Nephron (organoid): ENCODE measurements around the gene BTK.
A peak's percentile ranks its signal among the peaks of the same experiment; 100 is the strongest.

ENCODE experiments used
- H3K27ac Mint-ChIP-seq, 3 experiments: 2 replicates each; pipeline ENCODE4 v1.8.0; 2020; ENCODE audit warnings: mixed read lengths in 3 of 3, mild to moderate bottlenecking in 2 of 3, moderate library complexity in 1 of 3
- H3K27me3 Mint-ChIP-seq: 2 replicates; pipeline ENCODE4 v1.8.0; 2021; ENCODE audit warnings: low read depth, mild to moderate bottlenecking, moderate library complexity, mixed read lengths
- H3K36me3 Mint-ChIP-seq: 2 replicates; pipeline ENCODE4 v1.8.0; 2020; ENCODE audit warnings: low read depth, mixed read lengths
- H3K4me1 Mint-ChIP-seq: 2 replicates; pipeline ENCODE4 v1.8.0; 2020; ENCODE audit warnings: mixed read lengths
- H3K4me3 Mint-ChIP-seq, 3 experiments: 2 replicates each; pipeline ENCODE4 v1.8.0; 2020; ENCODE audit warnings: mild to moderate bottlenecking in 3 of 3, mixed read lengths in 3 of 3, moderate library complexity in 2 of 3
- H3K9me3 Mint-ChIP-seq: 2 replicates; pipeline ENCODE4 v1.8.0; 2020; ENCODE audit warnings: mixed read lengths
- TF ChIP-seq, protein P1 (sequence below), 3 experiments: fragments of 200-600 bp; sonication (generic); IDR thresholded peaks; one replicate each; pipeline ENCODE4 v1.5.0; 2021; ENCODE audit warnings: antibody characterized with exemption in 3 of 3; ENCODE audit not compliant: unreplicated experiment in 3 of 3

Gene BTK

DNA sequence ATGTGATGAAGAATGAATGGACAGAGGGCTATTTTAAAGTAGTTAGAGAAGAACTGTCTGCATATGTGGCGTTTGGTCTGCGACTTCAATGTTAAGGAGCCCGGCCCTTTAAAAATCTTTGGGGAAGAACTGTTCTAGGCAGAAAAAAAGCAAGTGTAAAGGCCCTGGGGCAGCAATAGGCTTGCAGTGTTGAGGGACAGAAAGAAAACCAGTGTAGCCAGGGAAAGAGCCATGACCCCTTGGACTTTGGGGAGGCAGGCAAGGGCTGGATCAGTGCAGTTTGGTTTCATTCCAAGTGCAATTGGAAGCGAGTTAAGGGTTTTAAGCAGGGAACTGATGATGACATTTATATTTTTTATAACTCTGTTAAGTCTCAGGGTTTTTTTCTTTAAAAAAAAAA lies 13.8 kb upstream of the BTK start:
- Mint-ChIP-seq H3K36me3 (peaks cover 33% of the 10 kb centered on the region), H3K27ac (no peak overlapping the region), H3K9me3 (peaks cover 8% of the 10 kb centered on the region), H3K4me1 (no peaks in the 10 kb centered on the region), H3K27me3 (no peaks in the 10 kb centered on the region), H3K4me3 (no peak overlapping the region)
- TF ChIP-seq, protein P1, sequence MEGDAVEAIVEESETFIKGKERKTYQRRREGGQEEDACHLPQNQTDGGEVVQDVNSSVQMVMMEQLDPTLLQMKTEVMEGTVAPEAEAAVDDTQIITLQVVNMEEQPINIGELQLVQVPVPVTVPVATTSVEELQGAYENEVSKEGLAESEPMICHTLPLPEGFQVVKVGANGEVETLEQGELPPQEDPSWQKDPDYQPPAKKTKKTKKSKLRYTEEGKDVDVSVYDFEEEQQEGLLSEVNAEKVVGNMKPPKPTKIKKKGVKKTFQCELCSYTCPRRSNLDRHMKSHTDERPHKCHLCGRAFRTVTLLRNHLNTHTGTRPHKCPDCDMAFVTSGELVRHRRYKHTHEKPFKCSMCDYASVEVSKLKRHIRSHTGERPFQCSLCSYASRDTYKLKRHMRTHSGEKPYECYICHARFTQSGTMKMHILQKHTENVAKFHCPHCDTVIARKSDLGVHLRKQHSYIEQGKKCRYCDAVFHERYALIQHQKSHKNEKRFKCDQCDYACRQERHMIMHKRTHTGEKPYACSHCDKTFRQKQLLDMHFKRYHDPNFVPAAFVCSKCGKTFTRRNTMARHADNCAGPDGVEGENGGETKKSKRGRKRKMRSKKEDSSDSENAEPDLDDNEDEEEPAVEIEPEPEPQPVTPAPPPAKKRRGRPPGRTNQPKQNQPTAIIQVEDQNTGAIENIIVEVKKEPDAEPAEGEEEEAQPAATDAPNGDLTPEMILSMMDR (IDR thresholded peaks at IDR 0.05; ENCODE audit: unreplicated experiment in 3 of 3), result no peak

DNA sequence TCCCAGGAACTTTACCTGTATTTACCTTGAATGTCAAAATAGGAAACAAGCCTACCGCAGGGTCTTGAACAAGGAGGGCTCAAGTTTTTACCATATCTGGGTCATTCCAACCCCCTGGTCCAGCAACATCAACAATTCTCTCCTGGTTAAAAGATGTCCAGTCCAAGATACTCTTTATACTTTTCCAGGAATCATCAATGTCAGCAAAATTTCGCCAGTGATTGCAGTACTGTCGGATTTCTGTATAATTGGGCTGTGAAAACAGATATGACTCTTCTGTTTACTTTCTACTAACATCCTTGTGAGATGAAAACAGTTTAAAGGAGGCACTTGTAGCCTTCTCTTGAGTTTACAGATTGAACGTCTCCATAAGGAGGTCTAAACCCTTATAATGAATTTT lies 12.7 kb upstream of the BTK start:
- Mint-ChIP-seq H3K36me3 (peaks cover 31% of the 10 kb centered on the region), H3K27me3 (no peaks in the 10 kb centered on the region), H3K27ac (no peak overlapping the region), H3K9me3 (peaks cover 8% of the 10 kb centered on the region), H3K4me1 (no peaks in the 10 kb centered on the region), H3K4me3 (no peak overlapping the region)
- TF ChIP-seq, protein P1 (IDR thresholded peaks at IDR 0.05; ENCODE audit: unreplicated experiment in 3 of 3), result no peak

DNA sequence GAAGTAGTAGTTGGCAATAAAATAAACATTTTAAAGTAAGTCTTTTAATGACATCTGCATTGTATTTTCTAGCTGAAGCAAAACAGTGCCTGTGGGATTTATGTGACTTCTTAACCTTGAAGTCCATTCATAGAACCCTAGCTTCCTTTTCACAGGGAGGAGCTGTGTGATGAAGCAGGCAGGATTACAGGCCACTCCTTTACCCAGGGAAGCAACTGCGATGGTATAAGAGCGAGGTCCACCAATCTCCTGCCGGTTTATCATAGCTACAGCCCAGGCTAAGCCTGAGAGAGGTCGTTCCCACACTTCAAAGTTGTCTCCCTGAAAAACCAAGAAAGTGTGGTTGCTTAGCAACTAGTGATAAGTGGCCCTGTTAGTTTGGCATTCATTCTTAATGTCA lies 11.8 kb upstream of the BTK start:
- Mint-ChIP-seq H3K9me3 (peaks cover 8% of the 10 kb centered on the region), H3K27me3 (no peaks in the 10 kb centered on the region), H3K27ac (no peak overlapping the region), H3K4me3 (no peak overlapping the region), H3K4me1 (no peaks in the 10 kb centered on the region), H3K36me3 (peaks cover 37% of the 10 kb centered on the region)
- TF ChIP-seq, protein P1 (IDR thresholded peaks at IDR 0.05; ENCODE audit: unreplicated experiment in 3 of 3), result no peak

DNA sequence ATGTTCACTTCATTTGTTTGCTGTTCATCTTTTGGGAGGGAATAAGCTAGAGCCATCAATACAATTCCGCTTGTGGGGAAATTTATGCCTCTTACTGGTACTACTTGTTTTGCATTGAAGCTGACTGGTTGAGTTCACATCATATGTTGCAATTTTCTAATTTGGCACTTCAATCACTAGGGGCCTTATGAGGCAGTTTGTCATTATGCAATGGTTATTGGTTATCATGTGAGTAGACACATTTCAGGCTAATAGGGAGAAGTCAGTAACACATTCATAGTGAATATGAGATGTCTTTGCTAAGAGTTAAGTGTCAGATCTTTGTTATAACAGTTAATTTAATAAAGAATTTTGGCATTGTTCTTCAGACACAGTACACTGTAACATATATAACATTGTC lies 9.8 kb upstream of the BTK start:
- Mint-ChIP-seq H3K4me3 (no peak overlapping the region), H3K36me3 (peaks cover 42% of the 10 kb centered on the region), H3K27me3 (no peaks in the 10 kb centered on the region), H3K9me3 (peaks cover 5% of the 10 kb centered on the region), H3K27ac (no peak overlapping the region), H3K4me1 (peaks cover 9% of the 10 kb centered on the region)
- TF ChIP-seq, protein P1 (IDR thresholded peaks at IDR 0.05; ENCODE audit: unreplicated experiment in 3 of 3), result no peak

DNA sequence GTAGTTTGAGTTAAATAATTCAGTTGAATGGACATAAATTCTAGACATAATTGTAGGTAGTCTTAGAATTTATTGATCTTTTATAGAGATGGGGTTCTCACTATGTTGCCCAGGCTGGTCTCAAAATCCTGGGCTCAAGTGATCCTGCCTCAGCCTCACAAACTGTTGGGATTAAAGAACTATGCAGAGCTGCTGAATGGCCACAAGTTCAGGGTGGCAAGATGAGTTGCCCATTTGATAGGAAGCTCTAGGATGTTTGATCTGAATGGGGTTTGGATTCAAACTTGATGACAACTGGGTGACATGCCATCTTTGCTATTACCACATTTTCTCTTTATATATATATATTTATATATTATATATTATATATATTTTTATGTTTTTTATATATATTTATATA lies 8.4 kb upstream of the BTK start:
- Mint-ChIP-seq H3K4me1 (peaks cover 9% of the 10 kb centered on the region), H3K4me3 (no peak overlapping the region), H3K27me3 (no peaks in the 10 kb centered on the region), H3K9me3 (no peaks in the 10 kb centered on the region), H3K27ac (no peak overlapping the region), H3K36me3 (peaks cover 33% of the 10 kb centered on the region)
- TF ChIP-seq, protein P1 (IDR thresholded peaks at IDR 0.05; ENCODE audit: unreplicated experiment in 3 of 3), result no peak

DNA sequence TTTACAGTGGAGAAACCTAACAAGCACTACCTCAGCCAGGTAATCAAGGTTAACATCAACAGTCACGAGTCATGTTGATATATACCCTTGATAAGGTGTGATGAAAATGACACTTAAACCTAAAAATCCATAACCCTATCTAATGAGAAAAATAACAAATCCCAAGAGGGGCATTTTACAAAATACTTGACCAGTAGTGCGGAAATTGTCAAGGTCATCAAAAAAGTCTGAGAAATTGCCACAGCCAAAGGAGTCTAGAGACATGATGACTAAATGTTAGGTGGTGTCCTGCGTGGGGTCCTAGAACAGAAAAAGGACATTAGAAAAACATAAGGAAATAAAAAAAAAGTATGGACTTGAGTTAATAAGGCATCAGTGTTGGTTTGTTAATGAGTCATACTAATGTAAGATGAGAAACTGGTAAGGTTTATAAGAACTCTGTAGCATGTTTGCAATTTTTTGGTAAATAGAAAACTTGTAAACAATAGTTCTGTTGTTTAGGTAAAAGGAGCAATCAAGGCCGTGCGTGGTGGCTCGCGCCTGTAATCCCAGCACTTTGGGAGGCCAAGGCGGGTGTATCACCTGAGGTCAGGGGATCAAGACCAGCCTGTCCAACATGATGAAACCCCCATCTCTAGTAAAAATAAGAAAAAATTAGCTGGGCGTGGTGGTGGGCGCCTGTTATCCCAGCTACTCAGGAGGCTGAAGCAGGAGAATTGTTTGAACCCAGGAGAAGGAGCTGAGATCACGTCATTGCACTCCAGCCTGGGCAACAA lies 7.7 kb upstream of the BTK start:
- Mint-ChIP-seq H3K4me1 (peaks cover 9% of the 10 kb centered on the region), H3K4me3 (peak overlapping the region in 2 of 3 experiments; percentile 42 to 59), H3K27ac (peak overlapping the region in 2 of 3 experiments; percentile 29 to 39), H3K27me3 (no peaks in the 10 kb centered on the region), H3K36me3 (peaks cover 33% of the 10 kb centered on the region), H3K9me3 (no peaks in the 10 kb centered on the region)
- TF ChIP-seq, protein P1 (IDR thresholded peaks at IDR 0.05; ENCODE audit: unreplicated experiment in 3 of 3), result no peak
